H9 (cell line): ENCODE results near the gene IL21R. TPM values are rescaled to one million over a fixed set of nuclear protein-coding genes. Genes with fewer than 3 reads are reported as not detected.

Source experiments
- DNase-seq: peaks from one replicate; pipeline ENCODE4 v3.0.0-alpha.2; 2017
- H2AFZ ChIP-seq: one replicate; pipeline ENCODE4 v1.6.1; 2013; ENCODE audit warnings: mild to moderate bottlenecking, low read length, control low read depth, moderate library complexity
- H2AK5ac ChIP-seq: 2 replicates; pipeline ENCODE4 v1.6.1; 2013; ENCODE audit warnings: low read length, control low read depth, mixed read lengths; ENCODE audit not compliant: insufficient read length
- H2BK120ac ChIP-seq: one replicate; pipeline ENCODE4 v1.6.1; 2013; ENCODE audit warnings: low read depth, mild to moderate bottlenecking, low read length, control low read depth, inconsistent platforms; ENCODE audit not compliant: poor library complexity, severe bottlenecking
- H2BK12ac ChIP-seq: 2 replicates; pipeline ENCODE4 v1.6.1; 2013; ENCODE audit warnings: low read length, control low read depth, mixed read lengths, low read depth; ENCODE audit not compliant: insufficient read length
- H2BK15ac ChIP-seq: 2 replicates; pipeline ENCODE4 v1.6.1; 2013; ENCODE audit warnings: low read depth, low read length, control low read depth
- H2BK20ac ChIP-seq: one replicate; pipeline ENCODE4 v1.6.1; 2013; ENCODE audit warnings: low read depth, mild to moderate bottlenecking, low read length, control low read depth, inconsistent platforms; ENCODE audit not compliant: poor library complexity, severe bottlenecking
- H2BK5ac ChIP-seq: 2 replicates; pipeline ENCODE4 v1.6.1; 2013; ENCODE audit warnings: low read length, control low read depth, mixed read lengths; ENCODE audit not compliant: insufficient read length
- H3K14ac ChIP-seq: 2 replicates; pipeline ENCODE4 v1.6.1; 2013; ENCODE audit warnings: low read length, control low read depth; ENCODE audit not compliant: insufficient read depth
- H3K18ac ChIP-seq: 2 replicates; pipeline ENCODE4 v1.6.1; 2013; ENCODE audit warnings: low read depth, mild to moderate bottlenecking, mixed read lengths, low read length, control low read depth; ENCODE audit not compliant: insufficient read length
- H3K23ac ChIP-seq: 2 replicates; pipeline ENCODE4 v1.6.1; 2013; ENCODE audit warnings: low read length, control low read depth, mixed read lengths, low read depth; ENCODE audit not compliant: insufficient read length
- H3K23me2 ChIP-seq: 2 replicates; pipeline ENCODE4 v1.6.1; 2013; ENCODE audit warnings: low read depth, mild to moderate bottlenecking, mixed read lengths, low read length, control low read depth; ENCODE audit not compliant: insufficient read length, poor library complexity, severe bottlenecking
- H3K27ac ChIP-seq: 2 replicates; pipeline ENCODE4 v1.5.1; 2013; ENCODE audit warnings: low read length, control low read depth, mixed read lengths, low read depth; ENCODE audit not compliant: insufficient read length
- H3K27me3 ChIP-seq: 2 replicates; pipeline ENCODE4 v1.6.1; 2013; ENCODE audit warnings: low read length, control low read depth, inconsistent platforms; ENCODE audit not compliant: insufficient read depth
- H3K4ac ChIP-seq: 2 replicates; pipeline ENCODE4 v1.6.1; 2013; ENCODE audit warnings: low read depth, mild to moderate bottlenecking, control low read depth, inconsistent platforms, low read length, moderate library complexity
- H3K4me1 ChIP-seq: 2 replicates; pipeline ENCODE4 v1.6.1; 2013; ENCODE audit warnings: low read length, control low read depth, inconsistent platforms; ENCODE audit not compliant: insufficient read depth
- H3K4me2 ChIP-seq: 2 replicates; pipeline ENCODE4 v1.6.1; 2013; ENCODE audit warnings: low read length, control low read depth, mixed read lengths; ENCODE audit not compliant: insufficient read length, insufficient read depth
- H3K56ac ChIP-seq: 2 replicates; pipeline ENCODE4 v1.6.1; 2013; ENCODE audit warnings: low read depth, mild to moderate bottlenecking, mixed read lengths, low read length, control low read depth; ENCODE audit not compliant: insufficient read length
- H3K79me1 ChIP-seq: 2 replicates; pipeline ENCODE4 v1.6.1; 2013; ENCODE audit warnings: low read depth, mild to moderate bottlenecking, moderate library complexity, low read length, control low read depth, inconsistent platforms; ENCODE audit not compliant: insufficient read depth, poor library complexity, severe bottlenecking
- H3K79me2 ChIP-seq: 2 replicates; pipeline ENCODE4 v1.6.1; 2013; ENCODE audit warnings: low read length, control low read depth, inconsistent platforms; ENCODE audit not compliant: insufficient read depth
- H3K9ac ChIP-seq: 2 replicates; pipeline ENCODE4 v1.6.1; 2013; ENCODE audit warnings: low read length, control low read depth, mixed read lengths; ENCODE audit not compliant: insufficient read length; ENCODE audit errors: extremely low read depth
- H3K9me3 ChIP-seq: one replicate; pipeline ENCODE4 v1.6.1; 2013; ENCODE audit warnings: low read depth, low read length, inconsistent platforms; ENCODE audit not compliant: control insufficient read depth
- H3T11ph ChIP-seq: one replicate; pipeline ENCODE4 v1.6.1; 2013; ENCODE audit warnings: mild to moderate bottlenecking, low read length, control low read depth, inconsistent platforms
- H4K20me1 ChIP-seq: one replicate; pipeline ENCODE4 v1.6.1; 2013; ENCODE audit not compliant: control insufficient read depth, insufficient read length, insufficient read depth
- H4K5ac ChIP-seq: 2 replicates; pipeline ENCODE4 v1.6.1; 2013; ENCODE audit warnings: low read depth, mild to moderate bottlenecking, mixed read lengths, low read length, control low read depth; ENCODE audit not compliant: insufficient read length
- H4K8ac ChIP-seq: replicated peaks from 2 replicates; pipeline ENCODE4 v1.6.1; 2013; ENCODE audit warnings: low read length, control low read depth, mixed read lengths, low read depth; ENCODE audit not compliant: insufficient read length
- H4K91ac ChIP-seq: 2 replicates; pipeline ENCODE4 v1.6.1; 2013; ENCODE audit warnings: low read depth, mild to moderate bottlenecking, moderate library complexity, mixed read lengths, low read length, control low read depth; ENCODE audit not compliant: insufficient read length
- H3K27ac Mint-ChIP-seq, 3 experiments: 2 replicates in 2 of 3; 3 replicates in 1 of 3; pipeline ENCODE4 v1.8.0; 2020 to 2021; ENCODE audit warnings: mixed read lengths in 3 of 3, mild to moderate bottlenecking in 1 of 3, moderate library complexity in 1 of 3
- H3K27me3 Mint-ChIP-seq: 2 replicates; pipeline ENCODE4 v1.8.0; 2021; ENCODE audit warnings: low read depth, mild to moderate bottlenecking, moderate library complexity, mixed read lengths
- H3K36me3 Mint-ChIP-seq, 3 experiments: 2 replicates in 2 of 3; 3 replicates in 1 of 3; pipeline ENCODE4 v1.8.0; 2020 to 2021; ENCODE audit warnings: low read depth in 3 of 3, mixed read lengths in 3 of 3; ENCODE audit not compliant: insufficient read depth in 1 of 3
- H3K4me1 Mint-ChIP-seq, 2 experiments: 2 replicates each; pipeline ENCODE4 v1.8.0; 2020; ENCODE audit warnings: mixed read lengths in 2 of 2
- H3K4me3 Mint-ChIP-seq, 2 experiments: 2 replicates in 1 of 2; 3 replicates in 1 of 2; pipeline ENCODE4 v1.8.0; 2020 to 2021; ENCODE audit warnings: mild to moderate bottlenecking in 2 of 2, mixed read lengths in 2 of 2, moderate library complexity in 1 of 2
- H3K9me3 Mint-ChIP-seq, 2 experiments: 2 replicates in 1 of 2; 3 replicates in 1 of 2; pipeline ENCODE4 v1.8.0; 2020; ENCODE audit warnings: mild to moderate bottlenecking in 2 of 2, mixed read lengths in 2 of 2, moderate library complexity in 1 of 2
- WGBS: extraction: QIAGEN DNeasy Blood & Tissue Kit; methylation state at CpG from one replicate; pipeline ENCODE4 v1.1.7; 2013; ENCODE audit warnings: missing lambda C conversion rate, low lambda C conversion rate, mixed read lengths; ENCODE audit not compliant: insufficient read length; ENCODE audit errors: extremely low coverage; 5-methylcytosine and 5-hydroxymethylcytosine counted together
- total RNA-seq: library from RNA; stranded (reverse); gene quantifications from 2 replicates; pipeline ENCODE4 v1.2.1, GENCODE V29; 2021
- TF ChIP-seq, protein P1 (sequence below): fragments of 200-600 bp; sonication (generic); conservative IDR thresholded peaks from 3 replicates; pipeline ENCODE4 v1.8.0; 2021; ENCODE audit warnings: antibody characterized with exemption, mild to moderate bottlenecking

IL21R gene
- total RNA-seq, 1 experiment from 2014 or later, result 0.07 TPM

DNA sequence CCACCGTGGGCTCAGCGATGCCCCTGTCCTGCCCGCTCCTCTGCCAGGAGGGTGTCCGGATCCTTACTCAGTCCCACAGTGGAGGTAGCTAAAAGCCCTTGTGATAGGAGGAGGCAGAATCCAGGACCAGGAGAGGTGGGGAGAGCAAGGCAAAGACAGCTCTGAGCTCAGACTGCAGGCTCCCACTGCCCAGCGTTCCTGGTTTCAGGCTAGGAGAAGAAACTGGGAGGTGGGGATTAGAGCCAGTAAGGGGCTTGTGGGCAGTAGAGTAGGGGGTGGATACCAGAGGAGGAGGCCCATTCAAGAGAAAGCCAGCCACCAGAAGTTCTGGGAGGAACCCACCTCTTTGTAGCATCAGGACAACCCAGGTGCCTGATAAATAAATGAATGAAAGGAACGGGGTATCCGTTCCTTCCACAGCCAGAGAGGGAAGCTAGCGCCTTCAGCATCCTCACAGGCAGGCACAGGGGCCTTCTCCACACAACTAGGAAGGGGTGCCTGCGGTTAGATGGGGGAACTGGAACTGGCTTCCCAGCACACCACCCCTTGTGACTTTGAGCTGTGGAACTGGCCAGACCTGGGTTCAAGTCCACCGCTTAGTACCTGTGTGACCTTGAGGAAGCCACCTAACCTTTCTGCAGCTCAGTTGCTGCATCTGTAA is 2.3 kb downstream of the IL21R start:
- no peak overlapping the region for H2AFZ ChIP-seq
- H4K5ac ChIP-seq, result no peak overlapping the region
- no peak overlapping the region for H2AK5ac ChIP-seq
- Mint-ChIP-seq H3K4me3 (no peak overlapping the region), H3K9me3 (no peaks in the 10 kb centered on the region; a peak in 1 of 5 replicates), H3K27me3 (peaks cover 3% of the 10 kb centered on the region; the same call in 1 of the 2 replicates), H3K36me3 (no peaks in the 10 kb centered on the region; a peak in 1 of 7 replicates), H3K27ac (peak overlapping the region in 1 of 3 experiments; percentile 15; a peak in 1 of 7 replicates), H3K4me1 (peaks cover 20 to 24% of the 10 kb centered on the region in 2 experiments)
- no peaks in the 10 kb centered on the region for H3K4me1 ChIP-seq
- no peaks in the 10 kb centered on the region for H3K79me1 ChIP-seq
- H3K18ac ChIP-seq, result no peak overlapping the region
- no peak overlapping the region for H2BK15ac ChIP-seq
- no peaks in the 10 kb centered on the region for H3K79me2 ChIP-seq
- no peak overlapping the region for H2BK20ac ChIP-seq
- WGBS, result no CpG with 5 or more reads among the region's 10 CpGs
- TF ChIP-seq, protein P1, sequence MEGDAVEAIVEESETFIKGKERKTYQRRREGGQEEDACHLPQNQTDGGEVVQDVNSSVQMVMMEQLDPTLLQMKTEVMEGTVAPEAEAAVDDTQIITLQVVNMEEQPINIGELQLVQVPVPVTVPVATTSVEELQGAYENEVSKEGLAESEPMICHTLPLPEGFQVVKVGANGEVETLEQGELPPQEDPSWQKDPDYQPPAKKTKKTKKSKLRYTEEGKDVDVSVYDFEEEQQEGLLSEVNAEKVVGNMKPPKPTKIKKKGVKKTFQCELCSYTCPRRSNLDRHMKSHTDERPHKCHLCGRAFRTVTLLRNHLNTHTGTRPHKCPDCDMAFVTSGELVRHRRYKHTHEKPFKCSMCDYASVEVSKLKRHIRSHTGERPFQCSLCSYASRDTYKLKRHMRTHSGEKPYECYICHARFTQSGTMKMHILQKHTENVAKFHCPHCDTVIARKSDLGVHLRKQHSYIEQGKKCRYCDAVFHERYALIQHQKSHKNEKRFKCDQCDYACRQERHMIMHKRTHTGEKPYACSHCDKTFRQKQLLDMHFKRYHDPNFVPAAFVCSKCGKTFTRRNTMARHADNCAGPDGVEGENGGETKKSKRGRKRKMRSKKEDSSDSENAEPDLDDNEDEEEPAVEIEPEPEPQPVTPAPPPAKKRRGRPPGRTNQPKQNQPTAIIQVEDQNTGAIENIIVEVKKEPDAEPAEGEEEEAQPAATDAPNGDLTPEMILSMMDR, result no peak
- no peak overlapping the region for H4K91ac ChIP-seq
- no peak overlapping the region for H3K56ac ChIP-seq
- no peak overlapping the region for H2BK5ac ChIP-seq
- no peak overlapping the region for H3K4me2 ChIP-seq
- H3K14ac ChIP-seq, result no peak overlapping the region
- H3K9me3 ChIP-seq, result no peaks in the 10 kb centered on the region
- H2BK120ac ChIP-seq, result no peak overlapping the region
- no peak overlapping the region for H3T11ph ChIP-seq
- H3K23me2 ChIP-seq, result no peaks in the 10 kb centered on the region
- no peak overlapping the region for H3K27ac ChIP-seq
- H4K20me1 ChIP-seq, result no peaks in the 10 kb centered on the region
- no peak overlapping the region for H3K9ac ChIP-seq
- DNase-seq, result no peak
- no peaks in the 10 kb centered on the region for H3K27me3 ChIP-seq
- no peak overlapping the region for H3K4ac ChIP-seq
- H2BK12ac ChIP-seq, result no peak overlapping the region
- no peak overlapping the region for H4K8ac ChIP-seq
- no peak overlapping the region for H3K23ac ChIP-seq
